Muscle layer of duodenum (tissue), 2 donors: Measurements from ENCODE around the gene PLD5.
"Not testable (repeated sequence)": the region's sequence is repeated elsewhere in the genome, so short reads cannot be mapped to it uniquely, and the experiment has no call there.

Experiments
- H3K27ac ChIP-seq: one replicate; pipeline ENCODE4 v1.7.0; 2013; ENCODE audit warnings: mild to moderate bottlenecking, low read length
- H3K27me3 ChIP-seq: one replicate; pipeline ENCODE4 v1.7.0; 2013; ENCODE audit warnings: low read depth, mild to moderate bottlenecking, control low read depth, low read length
- H3K36me3 ChIP-seq, 2 donors: one replicate each; pipeline ENCODE4 v1.7.0; 2013; ENCODE audit warnings: low read length in 2 of 2, control low read depth in 1 of 2, mild to moderate bottlenecking in 1 of 2; ENCODE audit not compliant: insufficient read depth in 2 of 2, control insufficient read depth in 1 of 2
- H3K4me1 ChIP-seq, 2 donors: one replicate each; pipeline ENCODE4 v1.7.0; 2013; ENCODE audit warnings: low read length in 2 of 2, mild to moderate bottlenecking in 2 of 2, control low read depth in 1 of 2, moderate library complexity in 1 of 2; ENCODE audit not compliant: insufficient read depth in 2 of 2, control insufficient read depth in 1 of 2
- H3K4me3 ChIP-seq, 2 donors: one replicate each; pipeline ENCODE4 v1.7.0; 2013; ENCODE audit warnings: low read length in 2 of 2, low read depth in 1 of 2, mild to moderate bottlenecking in 1 of 2
- H3K9me3 ChIP-seq, 2 donors: one replicate each; pipeline ENCODE4 v1.7.0; 2013; ENCODE audit warnings: low read length in 2 of 2, control low read depth in 1 of 2, mild to moderate bottlenecking in 1 of 2; ENCODE audit not compliant: control insufficient read depth in 1 of 2
- donor health status: healthy.

The PLD5 gene

GRCh38 chr1:242086093-242086492, 438.4 kb downstream of the PLD5 start:
- Histone ChIP-seq H3K36me3 (no peaks in the 10 kb centered on the region), H3K9me3 (no peaks in the 10 kb centered on the region), H3K27me3 (no peaks in the 10 kb centered on the region), H3K4me1 (no peaks in the 10 kb centered on the region), H3K27ac (no peak overlapping the region), H3K4me3 (no peak overlapping the region)

GRCh38 chr1:242083742-242084141, 440.8 kb downstream of the PLD5 start:
- Histone ChIP-seq H3K4me3 (no peak overlapping the region), H3K36me3 (no peaks in the 10 kb centered on the region), H3K9me3 (no peaks in the 10 kb centered on the region), H3K4me1 (no peaks in the 10 kb centered on the region), H3K27ac (no peak overlapping the region), H3K27me3 (no peaks in the 10 kb centered on the region)

DNA sequence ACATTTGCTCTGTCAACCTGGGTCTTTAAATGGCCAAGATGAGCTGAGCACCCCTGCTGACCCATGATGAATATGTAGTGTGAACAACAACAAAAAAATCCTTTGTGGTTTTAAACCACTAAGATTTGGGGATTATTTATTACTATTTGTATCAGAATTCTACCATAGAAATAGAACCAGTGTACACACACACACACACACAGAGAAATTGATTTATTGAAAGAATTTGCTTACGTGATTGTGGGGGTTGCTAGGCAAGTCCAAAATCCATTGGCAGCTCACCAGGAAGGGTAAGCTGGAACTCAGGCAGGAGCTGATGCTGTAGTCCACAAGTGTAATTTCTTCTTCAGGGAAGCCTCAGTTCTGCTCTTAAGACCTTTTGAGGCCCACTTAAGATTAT, 443.1 kb downstream of the PLD5 start:
- H3K27ac ChIP-seq: no peak overlapping the region
- no peaks in the 10 kb centered on the region for H3K27me3 ChIP-seq
- H3K9me3 ChIP-seq: no peaks in the 10 kb centered on the region
- no peaks in the 10 kb centered on the region for H3K4me1 ChIP-seq
- H3K36me3 ChIP-seq: no peaks in the 10 kb centered on the region
- H3K4me3 ChIP-seq: no peak overlapping the region

- Histone ChIP-seq H3K36me3 (no peaks in the 10 kb centered on the region), H3K9me3 (no peaks in the 10 kb centered on the region), H3K4me3 (no peak overlapping the region), H3K27ac (no peak overlapping the region), H3K27me3 (no peaks in the 10 kb centered on the region), H3K4me1 (no peaks in the 10 kb centered on the region)
Observed at GRCh38 chr1:242065813-242066212, 458.7 kb downstream of the PLD5 start.

DNA sequence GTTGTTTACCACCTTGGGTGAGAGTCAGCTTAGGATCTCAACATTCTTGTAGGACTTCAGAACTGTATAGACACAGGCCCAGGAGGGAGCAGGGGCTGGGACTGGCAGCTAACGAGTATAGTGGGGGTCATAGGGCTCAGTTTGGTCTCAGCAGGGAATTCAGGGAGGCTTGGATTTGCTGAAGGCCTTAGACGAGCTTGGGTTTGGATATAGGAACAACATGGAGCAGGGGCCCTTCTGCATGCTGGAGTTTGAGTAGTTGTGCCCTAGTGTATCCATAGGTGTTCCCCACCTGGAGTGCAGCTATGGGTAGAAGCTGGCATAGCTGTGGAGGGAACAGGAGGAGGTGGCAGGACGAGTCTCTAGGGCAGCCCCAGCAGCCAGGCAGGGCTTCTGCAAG, 462.2 kb downstream of the PLD5 start:
- Histone ChIP-seq H3K4me1 (no peaks in the 10 kb centered on the region), H3K9me3 (no peaks in the 10 kb centered on the region), H3K27me3 (no peaks in the 10 kb centered on the region), H3K36me3 (no peaks in the 10 kb centered on the region), H3K4me3 (no peak overlapping the region), H3K27ac (no peak overlapping the region)

- no peaks in the 10 kb centered on the region for H3K4me1 ChIP-seq
- no peak overlapping the region for H3K4me3 ChIP-seq
- no peaks in the 10 kb centered on the region for H3K9me3 ChIP-seq
- H3K27ac ChIP-seq: no peak overlapping the region
- no peaks in the 10 kb centered on the region for H3K36me3 ChIP-seq
- H3K27me3 ChIP-seq: no peaks in the 10 kb centered on the region
Observed at GRCh38 chr1:242059976-242060375, 464.5 kb downstream of the PLD5 start.

- not testable (repeated sequence) for H3K4me1 ChIP-seq, H3K27me3 ChIP-seq, H3K36me3 ChIP-seq, H3K27ac ChIP-seq, H3K4me3 ChIP-seq, H3K9me3 ChIP-seq
Observed at GRCh38 chr1:242058582-242058981, 465.9 kb downstream of the PLD5 start.

DNA sequence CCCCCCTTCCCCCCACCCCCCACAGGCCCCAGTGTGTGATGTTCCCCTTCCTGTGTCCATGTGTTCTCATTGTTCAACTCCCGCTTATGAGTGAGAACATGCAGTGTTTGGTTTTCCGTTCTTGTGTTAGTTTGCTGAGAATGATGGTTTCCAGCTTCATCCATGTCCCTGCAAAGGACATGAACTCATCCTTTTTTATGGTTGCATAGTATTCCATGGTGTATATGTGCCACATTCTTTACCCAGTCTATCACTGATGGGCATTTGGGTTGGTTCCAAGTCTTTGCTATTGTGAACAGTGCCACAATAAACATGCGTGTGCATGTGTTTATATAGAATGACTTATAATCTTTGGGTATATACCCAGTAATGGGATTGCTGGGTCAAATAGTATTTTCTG, 466.3 kb downstream of the PLD5 start:
- H3K27ac ChIP-seq, H3K27me3 ChIP-seq, H3K4me3 ChIP-seq, H3K4me1 ChIP-seq, H3K9me3 ChIP-seq, H3K36me3 ChIP-seq: not testable (repeated sequence)

- no peaks in the 10 kb centered on the region for H3K36me3 ChIP-seq
- H3K4me3 ChIP-seq: no peak overlapping the region
- H3K9me3 ChIP-seq: no peaks in the 10 kb centered on the region
- no peaks in the 10 kb centered on the region for H3K27me3 ChIP-seq
- H3K4me1 ChIP-seq: no peaks in the 10 kb centered on the region
- no peak overlapping the region for H3K27ac ChIP-seq
Observed at GRCh38 chr1:242057745-242058115, 466.8 kb downstream of the PLD5 start.

- Histone ChIP-seq H3K4me3 (no peak overlapping the region), H3K4me1 (no peaks in the 10 kb centered on the region), H3K9me3 (no peaks in the 10 kb centered on the region), H3K36me3 (no peaks in the 10 kb centered on the region), H3K27me3 (no peaks in the 10 kb centered on the region), H3K27ac (no peak overlapping the region)
Observed at GRCh38 chr1:242056988-242057744, 467.3 kb downstream of the PLD5 start.

- H3K27ac ChIP-seq: no peak overlapping the region
- no peaks in the 10 kb centered on the region for H3K4me1 ChIP-seq
- no peaks in the 10 kb centered on the region for H3K36me3 ChIP-seq
- no peak overlapping the region for H3K4me3 ChIP-seq
- no peaks in the 10 kb centered on the region for H3K9me3 ChIP-seq
- no peaks in the 10 kb centered on the region for H3K27me3 ChIP-seq
Observed at GRCh38 chr1:242055749-242056320, 468.7 kb downstream of the PLD5 start.

GRCh38 chr1:242043165-242043564, 481.3 kb downstream of the PLD5 start:
- Histone ChIP-seq H3K27me3 (no peaks in the 10 kb centered on the region), H3K36me3 (no peaks in the 10 kb centered on the region), H3K9me3 (peaks cover 0 to 9% of the 10 kb centered on the region in 2 donors), H3K4me1 (no peaks in the 10 kb centered on the region), H3K4me3 (no peak overlapping the region), H3K27ac (no peak overlapping the region)
